Neuronal stem cell (in vitro differentiated cells): Measurements from ENCODE around the gene CDK11B.

Source experiments
- DNase-seq: peaks from one replicate; pipeline ENCODE4 v3.0.0-alpha.2; 2013; ENCODE audit warnings: low spot score
- H2AFZ ChIP-seq: one replicate; pipeline ENCODE4 v1.6.1; 2013; ENCODE audit warnings: mild to moderate bottlenecking, low read length, inconsistent platforms
- H2AK5ac ChIP-seq: 2 replicates; pipeline ENCODE4 v1.6.1; 2013; ENCODE audit warnings: low read depth, mild to moderate bottlenecking, inconsistent platforms, low read length, moderate library complexity, mixed read lengths
- H2BK120ac ChIP-seq: 2 replicates; pipeline ENCODE4 v1.6.1; 2013; ENCODE audit warnings: low read depth, mild to moderate bottlenecking, inconsistent platforms, low read length, moderate library complexity, mixed read lengths
- H2BK12ac ChIP-seq: one replicate; pipeline ENCODE4 v1.6.1; 2013; ENCODE audit warnings: low read length, inconsistent platforms
- H2BK15ac ChIP-seq: 2 replicates; pipeline ENCODE4 v1.6.1; 2013; ENCODE audit warnings: mild to moderate bottlenecking, low read length, inconsistent platforms, mixed read lengths
- H2BK5ac ChIP-seq: one replicate; pipeline ENCODE4 v1.6.1; 2013; ENCODE audit warnings: inconsistent platforms, mild to moderate bottlenecking, low read length, moderate library complexity
- H3K14ac ChIP-seq: one replicate; pipeline ENCODE4 v1.6.1; 2013; ENCODE audit warnings: low read length, inconsistent platforms
- H3K18ac ChIP-seq: 2 replicates; pipeline ENCODE4 v1.6.1; 2013; ENCODE audit warnings: low read length, inconsistent platforms
- H3K23ac ChIP-seq: 2 replicates; pipeline ENCODE4 v1.6.1; 2013; ENCODE audit warnings: low read depth, mild to moderate bottlenecking, mixed read lengths, low read length, inconsistent platforms; ENCODE audit not compliant: poor library complexity
- H3K27ac ChIP-seq: replicated peaks from 3 replicates; pipeline ENCODE4 v1.5.1; 2013; ENCODE audit warnings: low read length, inconsistent platforms
- H3K27me3 ChIP-seq, 3 experiments: 2 replicates each; pipeline ENCODE4 v1.6.1; 2013; ENCODE audit warnings: low read length in 3 of 3, mild to moderate bottlenecking in 2 of 3, inconsistent platforms in 1 of 3, low read depth in 1 of 3, mixed read lengths in 1 of 3, moderate library complexity in 1 of 3; ENCODE audit not compliant: control insufficient read depth in 3 of 3, insufficient read depth in 3 of 3
- H3K36me3 ChIP-seq, 2 donors: replicated peaks in 1 of 2; 2 replicates each; pipeline ENCODE4 v1.6.1; 2013; ENCODE audit warnings: low read length in 2 of 2; ENCODE audit not compliant: control insufficient read depth in 2 of 2, insufficient read depth in 2 of 2
- H3K4ac ChIP-seq: 2 replicates; pipeline ENCODE4 v1.6.1; 2013; ENCODE audit warnings: inconsistent platforms, mild to moderate bottlenecking, low read length, moderate library complexity
- H3K4me1 ChIP-seq, 2 donors: 1 replicate in 1 of 2; 2 replicates in 1 of 2; pipeline ENCODE4 v1.6.1; 2013; ENCODE audit warnings: low read length in 2 of 2, low read depth in 1 of 2; ENCODE audit not compliant: control insufficient read depth in 2 of 2, insufficient read depth in 1 of 2
- H3K4me2 ChIP-seq: one replicate; pipeline ENCODE4 v1.6.1; 2013; ENCODE audit warnings: mild to moderate bottlenecking, low read length, inconsistent platforms; ENCODE audit not compliant: insufficient read depth, poor library complexity, severe bottlenecking
- H3K4me3 ChIP-seq, 2 donors: 2 replicates each; pipeline ENCODE4 v1.5.1; 2013; ENCODE audit warnings: low read length in 2 of 2, mild to moderate bottlenecking in 2 of 2, inconsistent platforms in 1 of 2, moderate library complexity in 1 of 2
- H3K79me1 ChIP-seq: one replicate; pipeline ENCODE4 v1.6.1; 2013; ENCODE audit warnings: low read depth, mild to moderate bottlenecking, inconsistent platforms, low read length, moderate library complexity
- H3K9ac ChIP-seq: one replicate; pipeline ENCODE4 v1.6.1; 2013; ENCODE audit warnings: mild to moderate bottlenecking, low read depth, low read length, inconsistent platforms; ENCODE audit not compliant: poor library complexity
- H3K9me3 ChIP-seq, 2 donors: replicated peaks in 1 of 2; 2 replicates each; pipeline versions ENCODE3 to v1.6.1; 2013; ENCODE audit warnings: low read length in 2 of 2, mild to moderate bottlenecking in 2 of 2, inconsistent platforms in 1 of 2, low read depth in 1 of 2, mixed read lengths in 1 of 2, moderate library complexity in 1 of 2; ENCODE audit not compliant: control insufficient read depth in 2 of 2, insufficient read depth in 1 of 2
- H4K8ac ChIP-seq: one replicate; pipeline ENCODE4 v1.6.1; 2013; ENCODE audit warnings: low read depth, mild to moderate bottlenecking, inconsistent platforms, low read length, moderate library complexity
- H4K91ac ChIP-seq: one replicate; pipeline ENCODE4 v1.6.1; 2013; ENCODE audit warnings: low read length, low read depth, mild to moderate bottlenecking, inconsistent platforms; ENCODE audit not compliant: poor library complexity
- WGBS, 2 donors: extraction: QIAGEN DNeasy Blood & Tissue Kit; methylation state at CpG; one replicate each; pipeline ENCODE4 v1.1.7; 2013; ENCODE audit warnings: missing lambda C conversion rate in 2 of 2, mixed read lengths in 1 of 2; ENCODE audit not compliant: insufficient read length in 2 of 2, insufficient replicate concordance in 1 of 2; ENCODE audit errors: extremely low coverage in 2 of 2; 5-methylcytosine and 5-hydroxymethylcytosine counted together

Gene CDK11B

DNA sequence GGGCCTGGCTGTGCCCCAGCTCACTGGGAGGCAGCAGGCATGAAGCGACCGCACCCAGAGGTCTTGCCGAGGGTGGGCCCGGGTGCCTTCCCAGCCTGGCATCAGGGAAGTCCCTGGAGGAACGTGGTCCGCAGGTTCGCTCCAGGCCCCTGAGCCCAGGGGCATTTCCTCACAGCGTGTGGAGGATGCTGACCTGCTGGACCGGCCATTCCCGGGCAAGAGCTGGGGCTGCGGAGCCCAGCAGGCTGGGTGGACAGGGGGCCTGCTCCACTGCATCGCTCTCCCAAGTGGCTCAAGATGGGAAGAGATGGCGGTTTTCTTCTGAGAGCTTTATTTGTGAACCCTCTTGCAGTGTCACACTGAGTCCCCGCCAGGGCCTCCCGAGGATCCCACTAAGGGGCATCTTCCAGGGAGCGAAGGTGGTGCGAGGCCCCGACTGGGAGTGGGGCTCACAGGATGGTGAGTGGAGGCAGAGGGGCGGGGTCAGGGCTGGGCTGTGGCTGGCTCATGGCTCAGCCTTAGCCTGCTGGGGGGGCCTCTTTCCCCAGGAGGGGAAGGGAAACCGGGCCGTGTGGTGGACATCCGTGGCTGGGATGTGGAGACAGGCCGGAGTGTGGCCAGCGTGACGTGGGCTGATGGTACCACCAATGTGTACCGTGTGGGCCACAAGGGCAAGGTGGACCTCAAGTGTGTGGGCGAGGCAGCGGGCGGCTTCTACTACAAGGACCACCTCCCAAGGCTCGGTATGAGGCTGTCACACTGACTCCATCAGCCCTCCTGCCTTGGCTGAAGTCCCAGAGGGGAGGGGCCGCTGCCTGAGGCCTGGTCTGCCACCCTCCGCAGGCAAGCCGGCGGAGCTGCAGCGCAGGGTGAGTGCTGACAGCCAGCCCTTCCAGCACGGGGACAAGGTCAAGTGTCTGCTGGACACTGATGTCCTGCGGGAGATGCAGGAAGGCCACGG is 34.1 kb downstream of the CDK11B start:
- WGBS, 2 donors: no CpG with 5 or more reads among the region's 38 CpGs

DNA sequence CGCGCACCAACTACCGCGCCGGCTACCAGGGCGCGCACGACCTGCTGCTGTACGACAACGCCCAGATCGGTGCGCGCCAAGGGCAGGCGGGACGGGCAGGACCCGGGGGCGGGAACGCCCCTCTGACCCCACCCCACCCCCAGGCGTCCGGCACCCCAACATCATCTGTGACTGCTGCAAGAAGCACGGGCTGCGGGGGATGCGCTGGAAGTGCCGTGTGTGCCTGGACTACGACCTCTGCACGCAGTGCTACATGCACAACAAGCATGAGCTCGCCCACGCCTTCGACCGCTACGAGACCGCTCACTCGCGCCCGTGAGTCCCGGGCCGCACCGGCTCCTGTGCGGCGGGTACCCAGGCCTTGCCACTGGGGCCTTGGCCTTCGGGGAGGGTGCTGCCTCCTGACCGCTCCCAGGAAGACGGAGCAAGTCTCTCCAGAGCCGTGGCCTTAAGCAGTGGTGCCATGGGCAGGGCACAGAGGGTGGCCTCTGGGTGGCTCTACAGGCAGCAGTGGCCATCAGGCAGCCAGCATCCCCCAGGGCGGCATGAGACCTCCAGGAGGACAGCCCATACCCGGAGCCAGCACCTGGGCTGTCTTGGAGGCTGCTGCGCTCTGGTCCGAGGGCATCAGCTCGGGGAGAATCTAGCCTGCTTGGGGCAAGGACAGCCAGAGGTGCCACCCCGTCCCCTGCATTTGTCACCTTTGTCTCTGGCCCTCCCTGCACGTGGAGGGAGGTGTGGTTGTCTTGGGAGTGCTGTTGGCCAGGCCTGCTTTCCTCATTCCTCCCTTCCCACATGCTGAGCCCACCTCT is 35.0 kb downstream of the CDK11B start:
- no peaks in the 10 kb centered on the region for H3K9me3 ChIP-seq
- H3K4ac ChIP-seq: peak overlapping the region; percentile 23
- no peak for DNase-seq
- H2BK5ac ChIP-seq: no peak overlapping the region
- H3K79me1 ChIP-seq: peaks cover 3% of the 10 kb centered on the region
- H4K91ac ChIP-seq: no peak overlapping the region
- no peak overlapping the region for H3K14ac ChIP-seq
- H2BK15ac ChIP-seq: no peak overlapping the region
- no peak overlapping the region for H2BK120ac ChIP-seq
- H4K8ac ChIP-seq: no peak overlapping the region
- no peak overlapping the region for H3K4me3 ChIP-seq
- no peak overlapping the region for H3K18ac ChIP-seq
- no peak overlapping the region for H3K27ac ChIP-seq
- H2AK5ac ChIP-seq: no peak overlapping the region
- H3K27me3 ChIP-seq: peaks cover 0 to 5% (median 0%) of the 10 kb centered on the region in 3 experiments
- WGBS, 2 donors: no CpG with 5 or more reads among the region's 51 CpGs
- no peak overlapping the region for H2BK12ac ChIP-seq
- no peak overlapping the region for H3K9ac ChIP-seq
- H2AFZ ChIP-seq: no peak overlapping the region
- peaks cover 0 to 4% of the 10 kb centered on the region in 2 donors for H3K36me3 ChIP-seq
- no peak overlapping the region for H3K4me2 ChIP-seq
- H3K23ac ChIP-seq: peak overlapping the region; percentile 1
- no peaks in the 10 kb centered on the region for H3K4me1 ChIP-seq

More for the DNA sequence above, 34.1 kb downstream of the CDK11B start:
- peaks cover 0 to 14% (median 2%) of the 10 kb centered on the region in 3 experiments for H3K27me3 ChIP-seq
- H3K9me3 ChIP-seq: no peaks in the 10 kb centered on the region
- H3K4me2 ChIP-seq: no peak overlapping the region
- no peak overlapping the region for H3K27ac ChIP-seq
- H3K23ac ChIP-seq: peak overlapping the region; percentile 93
- no peak overlapping the region for H2AK5ac ChIP-seq
- no peak overlapping the region for H2BK120ac ChIP-seq
- H2BK12ac ChIP-seq: peak overlapping the region; percentile 22
- H3K79me1 ChIP-seq: peaks cover 3% of the 10 kb centered on the region
- H3K4me1 ChIP-seq: no peaks in the 10 kb centered on the region
- H2BK5ac ChIP-seq: peak overlapping the region; percentile 39
- no peak overlapping the region for H3K4me3 ChIP-seq
- no peak for DNase-seq
- no peak overlapping the region for H4K8ac ChIP-seq
- no peak overlapping the region for H2AFZ ChIP-seq
- H3K18ac ChIP-seq: no peak overlapping the region
- no peak overlapping the region for H2BK15ac ChIP-seq
- no peak overlapping the region for H4K91ac ChIP-seq
- H3K36me3 ChIP-seq: peaks cover 0 to 4% of the 10 kb centered on the region in 2 donors
- no peak overlapping the region for H3K9ac ChIP-seq
- H3K14ac ChIP-seq: no peak overlapping the region
- no peak overlapping the region for H3K4ac ChIP-seq

DNA sequence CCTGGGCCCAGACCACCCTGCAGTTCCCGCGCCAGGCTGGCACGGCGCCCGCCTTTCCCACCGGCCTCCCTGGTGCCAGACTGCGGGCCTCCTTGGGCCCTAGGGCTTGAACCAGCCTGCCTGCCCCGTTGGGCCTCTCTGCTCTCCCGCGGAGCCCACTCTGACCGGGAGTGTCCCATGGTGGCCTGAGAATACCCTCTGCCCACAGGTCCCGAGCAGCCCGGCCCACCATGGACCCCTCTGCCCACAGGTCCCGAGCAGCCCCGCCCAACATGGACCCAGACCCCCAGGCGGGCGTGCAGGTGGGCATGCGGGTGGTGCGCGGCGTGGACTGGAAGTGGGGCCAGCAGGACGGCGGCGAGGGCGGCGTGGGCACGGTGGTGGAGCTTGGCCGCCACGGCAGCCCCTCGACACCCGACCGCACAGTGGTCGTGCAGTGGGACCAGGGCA is 35.6 kb downstream of the CDK11B start:
- WGBS, 2 donors: no CpG with 5 or more reads among the region's 33 CpGs
- Histone ChIP-seq H3K27me3 (no peaks in the 10 kb centered on the region), H3K23ac (peak overlapping the region; percentile 1), H4K91ac (no peak overlapping the region), H3K79me1 (peaks cover 6% of the 10 kb centered on the region), H2BK12ac (no peak overlapping the region), H2BK15ac (no peak overlapping the region), H3K4me1 (no peaks in the 10 kb centered on the region), H2BK120ac (no peak overlapping the region), H3K36me3 (peaks cover 0 to 4% of the 10 kb centered on the region in 2 donors), H2AK5ac (no peak overlapping the region), H3K4me2 (no peak overlapping the region), H3K9me3 (no peaks in the 10 kb centered on the region), H2AFZ (no peak overlapping the region), H2BK5ac (no peak overlapping the region), H3K27ac (no peak overlapping the region), H3K9ac (no peak overlapping the region), H3K18ac (no peak overlapping the region), H3K4me3 (no peak overlapping the region), H4K8ac (no peak overlapping the region), H3K4ac (peak overlapping the region; percentile 23), H3K14ac (no peak overlapping the region)
- DNase-seq: no peak

DNA sequence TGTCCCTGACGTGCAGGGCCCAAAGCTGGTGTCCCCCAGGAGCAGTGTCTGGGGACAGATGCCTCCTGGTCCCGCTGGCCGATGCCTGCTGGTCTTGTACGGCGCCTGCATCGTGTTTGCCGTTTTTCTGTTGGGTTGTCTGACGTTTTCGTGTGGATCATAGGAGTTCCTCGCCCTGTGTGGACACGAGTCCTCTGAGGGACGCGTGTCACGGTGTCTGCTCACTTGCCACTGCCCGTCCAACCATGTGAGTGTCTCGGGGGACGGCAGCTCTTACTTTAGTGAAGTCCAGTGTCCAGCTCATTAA is 36.1 kb downstream of the CDK11B start:
- DNase-seq: no peak
- Histone ChIP-seq H2BK12ac (no peak overlapping the region), H3K27ac (no peak overlapping the region), H2AK5ac (no peak overlapping the region), H3K23ac (peak overlapping the region; percentile 22), H3K27me3 (no peaks in the 10 kb centered on the region), H3K9me3 (no peaks in the 10 kb centered on the region), H2BK15ac (no peak overlapping the region), H3K4ac (no peak overlapping the region), H3K36me3 (peaks cover 4 to 8% of the 10 kb centered on the region in 2 donors), H3K14ac (no peak overlapping the region), H3K79me1 (peaks cover 10% of the 10 kb centered on the region), H4K8ac (no peak overlapping the region), H4K91ac (no peak overlapping the region), H3K18ac (no peak overlapping the region), H3K4me2 (no peak overlapping the region), H3K4me3 (no peak overlapping the region), H2BK120ac (no peak overlapping the region), H2BK5ac (no peak overlapping the region), H3K9ac (no peak overlapping the region), H2AFZ (no peak overlapping the region), H3K4me1 (no peaks in the 10 kb centered on the region)
- no CpG with 5 or more reads among the region's 17 CpGs for WGBS, 2 donors
